ENCODE results near the gene B4GALNT3.
A peak's percentile ranks its signal among the peaks of the same experiment; 100 is the strongest.

DNA sequence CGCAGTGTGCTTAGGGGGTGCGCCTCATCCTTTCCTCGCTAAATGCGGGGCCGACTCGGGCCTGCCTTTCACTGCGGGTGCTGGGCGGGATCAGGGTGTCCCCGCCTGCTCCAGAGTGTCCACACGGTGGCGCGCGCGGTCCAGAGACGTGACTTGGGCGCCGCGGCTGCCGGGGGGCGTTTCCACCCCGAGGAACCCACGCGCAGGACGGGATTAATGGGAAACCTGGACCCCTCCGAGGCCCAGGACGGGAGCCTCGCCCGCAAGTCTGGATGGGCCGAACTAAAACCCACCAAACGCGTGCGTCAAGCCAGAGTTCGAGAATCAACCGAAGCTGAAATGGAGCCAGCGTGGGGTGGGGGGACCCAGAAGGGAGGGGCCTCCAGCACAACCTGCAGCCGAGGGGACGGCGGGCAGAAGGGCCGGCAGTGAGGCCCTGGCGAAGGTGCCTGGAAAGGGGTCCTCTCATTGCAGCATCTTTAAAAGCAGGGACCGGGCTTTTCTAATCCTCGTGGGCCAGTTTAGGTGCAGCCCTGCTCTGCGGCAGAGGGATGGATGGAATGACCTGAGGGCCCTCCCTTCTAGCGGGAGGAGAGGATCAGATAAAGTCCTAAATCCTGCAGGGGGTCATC is 110.2 kb downstream of the B4GALNT3 start:
- no peak for TF ChIP-seq POLR2AphosphoS5 (IDR thresholded peaks at IDR 0.05; ENCODE audit: low read depth)
- TF ChIP-seq GABPA (IDR thresholded peaks at IDR 0.05; ENCODE audit: low read depth): no peak
- TF ChIP-seq CTCF (IDR thresholded peaks at IDR 0.05; ENCODE audit: insufficient read depth, low read length): peak; percentile 49
- TF ChIP-seq, protein P1, sequence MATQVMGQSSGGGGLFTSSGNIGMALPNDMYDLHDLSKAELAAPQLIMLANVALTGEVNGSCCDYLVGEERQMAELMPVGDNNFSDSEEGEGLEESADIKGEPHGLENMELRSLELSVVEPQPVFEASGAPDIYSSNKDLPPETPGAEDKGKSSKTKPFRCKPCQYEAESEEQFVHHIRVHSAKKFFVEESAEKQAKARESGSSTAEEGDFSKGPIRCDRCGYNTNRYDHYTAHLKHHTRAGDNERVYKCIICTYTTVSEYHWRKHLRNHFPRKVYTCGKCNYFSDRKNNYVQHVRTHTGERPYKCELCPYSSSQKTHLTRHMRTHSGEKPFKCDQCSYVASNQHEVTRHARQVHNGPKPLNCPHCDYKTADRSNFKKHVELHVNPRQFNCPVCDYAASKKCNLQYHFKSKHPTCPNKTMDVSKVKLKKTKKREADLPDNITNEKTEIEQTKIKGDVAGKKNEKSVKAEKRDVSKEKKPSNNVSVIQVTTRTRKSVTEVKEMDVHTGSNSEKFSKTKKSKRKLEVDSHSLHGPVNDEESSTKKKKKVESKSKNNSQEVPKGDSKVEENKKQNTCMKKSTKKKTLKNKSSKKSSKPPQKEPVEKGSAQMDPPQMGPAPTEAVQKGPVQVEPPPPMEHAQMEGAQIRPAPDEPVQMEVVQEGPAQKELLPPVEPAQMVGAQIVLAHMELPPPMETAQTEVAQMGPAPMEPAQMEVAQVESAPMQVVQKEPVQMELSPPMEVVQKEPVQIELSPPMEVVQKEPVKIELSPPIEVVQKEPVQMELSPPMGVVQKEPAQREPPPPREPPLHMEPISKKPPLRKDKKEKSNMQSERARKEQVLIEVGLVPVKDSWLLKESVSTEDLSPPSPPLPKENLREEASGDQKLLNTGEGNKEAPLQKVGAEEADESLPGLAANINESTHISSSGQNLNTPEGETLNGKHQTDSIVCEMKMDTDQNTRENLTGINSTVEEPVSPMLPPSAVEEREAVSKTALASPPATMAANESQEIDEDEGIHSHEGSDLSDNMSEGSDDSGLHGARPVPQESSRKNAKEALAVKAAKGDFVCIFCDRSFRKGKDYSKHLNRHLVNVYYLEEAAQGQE (IDR thresholded peaks at IDR 0.05; ENCODE audit: insufficient replicate concordance, low read depth): no peak
